Mammary epithelial cell (primary cell): ENCODE measurements around the gene MREG.

Experiments used
- EZH2 ChIP-seq: IDR thresholded peaks from 2 replicates; pipeline ENCODE4 v1.6.1; 2012; ENCODE audit warnings: low read length, inconsistent platforms, borderline replicate concordance
- TF ChIP-seq, protein P1 (sequence below), 2 donors: IDR thresholded peaks in 1 of 2; conservative IDR thresholded peaks in 1 of 2; 2 replicates each; pipeline ENCODE4 v1.5.1; 2011 to 2012; ENCODE audit warnings: inconsistent platforms in 2 of 2, low read length in 2 of 2, mild to moderate bottlenecking in 2 of 2, control low read depth in 1 of 2, low read depth in 1 of 2; ENCODE audit not compliant: insufficient read depth in 1 of 2; ENCODE audit errors: extremely low read depth in 1 of 2

DNA sequence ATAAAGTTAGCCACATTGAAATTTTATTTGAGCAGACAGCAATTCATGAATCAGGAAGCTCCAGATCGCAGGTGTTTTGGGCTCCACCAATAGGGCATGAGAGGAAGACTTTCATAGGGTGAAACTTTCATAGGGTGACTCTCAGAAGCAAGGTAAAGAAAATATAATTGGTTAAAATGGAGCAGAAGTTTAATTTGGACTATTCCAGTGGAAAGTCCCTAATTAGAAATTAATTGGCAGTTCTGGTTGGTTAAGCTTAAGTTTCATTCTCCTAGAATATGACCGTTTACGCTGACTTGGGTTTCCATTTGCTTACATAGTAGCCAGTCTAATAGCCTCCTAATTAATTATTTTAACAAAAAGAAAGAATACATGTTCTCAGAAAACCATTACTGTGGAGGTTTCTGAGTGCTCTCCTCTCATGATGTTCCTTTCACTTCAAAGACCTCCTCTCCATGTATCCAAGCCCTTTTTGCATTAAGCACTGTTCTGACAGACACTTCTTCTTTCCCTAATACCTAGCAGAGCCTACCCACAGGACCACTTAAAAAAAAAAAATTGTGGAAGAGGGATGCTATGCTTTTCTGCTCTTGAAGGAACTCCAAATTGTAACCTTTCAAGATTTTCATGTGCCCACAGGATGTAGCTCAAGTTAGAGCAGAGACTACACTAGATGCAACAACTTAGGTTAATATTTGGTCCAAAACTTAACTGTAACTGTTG, 99.1 kb downstream of the MREG start:
- TF ChIP-seq, protein P1, sequence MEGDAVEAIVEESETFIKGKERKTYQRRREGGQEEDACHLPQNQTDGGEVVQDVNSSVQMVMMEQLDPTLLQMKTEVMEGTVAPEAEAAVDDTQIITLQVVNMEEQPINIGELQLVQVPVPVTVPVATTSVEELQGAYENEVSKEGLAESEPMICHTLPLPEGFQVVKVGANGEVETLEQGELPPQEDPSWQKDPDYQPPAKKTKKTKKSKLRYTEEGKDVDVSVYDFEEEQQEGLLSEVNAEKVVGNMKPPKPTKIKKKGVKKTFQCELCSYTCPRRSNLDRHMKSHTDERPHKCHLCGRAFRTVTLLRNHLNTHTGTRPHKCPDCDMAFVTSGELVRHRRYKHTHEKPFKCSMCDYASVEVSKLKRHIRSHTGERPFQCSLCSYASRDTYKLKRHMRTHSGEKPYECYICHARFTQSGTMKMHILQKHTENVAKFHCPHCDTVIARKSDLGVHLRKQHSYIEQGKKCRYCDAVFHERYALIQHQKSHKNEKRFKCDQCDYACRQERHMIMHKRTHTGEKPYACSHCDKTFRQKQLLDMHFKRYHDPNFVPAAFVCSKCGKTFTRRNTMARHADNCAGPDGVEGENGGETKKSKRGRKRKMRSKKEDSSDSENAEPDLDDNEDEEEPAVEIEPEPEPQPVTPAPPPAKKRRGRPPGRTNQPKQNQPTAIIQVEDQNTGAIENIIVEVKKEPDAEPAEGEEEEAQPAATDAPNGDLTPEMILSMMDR (conservative IDR thresholded peaks at IDR 0.05 in 1 of 2, IDR thresholded peaks at IDR 0.05 in 1 of 2; ENCODE audit: extremely low read depth in 1 of 2, insufficient read depth in 1 of 2, low read depth in 1 of 2, low read length in 2 of 2): no peak
- no peak for TF ChIP-seq EZH2
